ENCODE measurements around the gene ELP2. TPM values are rescaled to one million over a fixed set of nuclear protein-coding genes. Genes with fewer than 3 reads are reported as not detected.

Gene ELP2
- polyA plus RNA-seq, 1 donor from 2014 or later = 83.6 TPM

- Histone ChIP-seq H4K20me1 (ENCODE audit: insufficient read depth) (no peaks in the 10 kb centered on the region), H3K79me2 (replicated peaks; ENCODE audit: insufficient read depth, low read length) (no peaks in the 10 kb centered on the region), H3K9me3 (ENCODE audit: low read length) (peaks cover 3% of the 10 kb centered on the region), H3K9me2 (ENCODE audit: insufficient read depth, low read length) (no peaks in the 10 kb centered on the region), H2AFZ (ENCODE audit: low read depth, low read length) (no peak overlapping the region), H3K36me3 (ENCODE audit: insufficient read depth, low read length) (no peaks in the 10 kb centered on the region), H3K4me3 (ENCODE audit: low read length) (no peak overlapping the region), H3K27me3 (ENCODE audit: insufficient read depth, low read depth, low read length) (no peaks in the 10 kb centered on the region), H3K27ac (ENCODE audit: low read length) (no peak overlapping the region), H3K4me2 (ENCODE audit: low read length) (no peak overlapping the region), H3F3A (ENCODE audit: insufficient read depth, low read length, poor library complexity, severe bottlenecking) (no peaks in the 10 kb centered on the region), H3K9ac (ENCODE audit: low read length) (no peak overlapping the region)
- TF ChIP-seq RAD21 (conservative IDR thresholded peaks at IDR 0.05) = no peak
- TF ChIP-seq EP300 (conservative IDR thresholded peaks at IDR 0.05; ENCODE audit: poor library complexity, severe bottlenecking) = no peak
- TF ChIP-seq TAF1 (IDR thresholded peaks at IDR 0.05; ENCODE audit: low read depth) = no peak
- TF ChIP-seq POLR2AphosphoS5 (IDR thresholded peaks at IDR 0.05) = no peak
- no peak for TF ChIP-seq EZH2 (IDR thresholded peaks at IDR 0.05; ENCODE audit: borderline replicate concordance, insufficient read depth, low read length, poor library complexity, severe bottlenecking)
- no peak for TF ChIP-seq MXI1 (conservative IDR thresholded peaks at IDR 0.05; ENCODE audit: poor library complexity, severe bottlenecking)
- no peak for TF ChIP-seq REST (IDR thresholded peaks at IDR 0.05; ENCODE audit: borderline replicate concordance)
- TF ChIP-seq CTCF (IDR thresholded peaks at IDR 0.05; ENCODE audit: poor library complexity, severe bottlenecking) = no peak
- TF ChIP-seq SMC3 (conservative IDR thresholded peaks at IDR 0.05; ENCODE audit: poor library complexity) = no peak
Observed at GRCh38 chr18:36211612-36212065, 81.9 kb downstream of the ELP2 start.

- Histone ChIP-seq H4K20me1 (ENCODE audit: insufficient read depth) (no peaks in the 10 kb centered on the region), H3K79me2 (replicated peaks; ENCODE audit: insufficient read depth, low read length) (no peaks in the 10 kb centered on the region), H3K36me3 (ENCODE audit: insufficient read depth, low read length) (no peaks in the 10 kb centered on the region), H3K9me2 (ENCODE audit: insufficient read depth, low read length) (no peaks in the 10 kb centered on the region), H2AFZ (ENCODE audit: low read depth, low read length) (no peak overlapping the region), H3K9me3 (ENCODE audit: low read length) (peaks cover 3% of the 10 kb centered on the region), H3K4me2 (ENCODE audit: low read length) (no peak overlapping the region), H3K4me3 (ENCODE audit: low read length) (no peak overlapping the region), H3K9ac (ENCODE audit: low read length) (no peak overlapping the region), H3F3A (ENCODE audit: insufficient read depth, low read length, poor library complexity, severe bottlenecking) (no peaks in the 10 kb centered on the region), H3K27ac (ENCODE audit: low read length) (no peak overlapping the region), H3K27me3 (ENCODE audit: insufficient read depth, low read depth, low read length) (no peaks in the 10 kb centered on the region)
- TF ChIP-seq EZH2 (IDR thresholded peaks at IDR 0.05; ENCODE audit: borderline replicate concordance, insufficient read depth, low read length, poor library complexity, severe bottlenecking) (no peak), POLR2AphosphoS5 (IDR thresholded peaks at IDR 0.05) (no peak), EP300 (conservative IDR thresholded peaks at IDR 0.05; ENCODE audit: poor library complexity, severe bottlenecking) (no peak), RAD21 (conservative IDR thresholded peaks at IDR 0.05) (no peak)
Observed at GRCh38 chr18:36212301-36213171, 82.8 kb downstream of the ELP2 start.

Data from neural cell (in vitro differentiated cells).